Measurements from ENCODE around the gene ACTL7B.
"Not testable (repeated sequence)": the region's sequence is repeated elsewhere in the genome, so short reads cannot be mapped to it uniquely, and the experiment has no call there.

Gene ACTL7B

GRCh38 chr9:108855888-108856287 lies at the start of gene ACTL7B:
Gene ACTL7B, minus strand, starts transcription at chr9:108855986. Its CDS starts 56 bp downstream, at chr9:108855930.
- Histone ChIP-seq H3K4me1 (ENCODE audit: control insufficient read depth, insufficient read depth, low read length) (peaks cover 3% of the 10 kb centered on the region), H3K9ac (ENCODE audit: low read length) (no peak within 1 kb of the TSS), H3K4me3 (ENCODE audit: low read length) (no peak within 1 kb of the TSS), H3K9me3 (ENCODE audit: control insufficient read depth, low read length) (no peaks in the 10 kb centered on the region), H3K27me3 (replicated peaks; ENCODE audit: control insufficient read depth, insufficient read depth, low read length) (peaks cover 23% of the 10 kb centered on the region), H3K36me3 (ENCODE audit: control insufficient read depth, insufficient read depth, low read length, severe bottlenecking) (no peaks in the 10 kb centered on the region)
- no peak for DNase-seq (ENCODE audit: low read depth)

DNA sequence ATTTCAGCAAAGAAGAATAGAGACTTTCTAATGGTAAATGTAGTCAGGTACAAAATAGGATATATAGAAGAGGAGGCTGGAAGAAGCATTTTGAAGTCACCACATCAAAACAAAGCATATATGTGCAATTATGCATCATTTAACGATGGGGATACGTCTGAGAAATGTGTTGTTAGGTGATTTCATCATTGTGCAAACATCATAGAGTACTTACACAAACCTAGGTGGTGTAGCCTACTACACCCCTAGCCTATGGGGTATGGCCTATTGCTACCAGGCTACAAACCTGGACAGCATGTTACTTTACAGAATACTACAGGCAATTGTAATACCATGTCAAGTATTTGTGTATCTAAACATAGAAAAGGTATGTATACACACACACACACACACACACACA lies 49.7 kb upstream of the ACTL7B start:
- H3K9ac ChIP-seq (ENCODE audit: low read length): no peak overlapping the region
- H3K27me3 ChIP-seq (replicated peaks; ENCODE audit: control insufficient read depth, insufficient read depth, low read length): no peaks in the 10 kb centered on the region
- H3K4me3 ChIP-seq (ENCODE audit: low read length): no peak overlapping the region
- H3K4me1 ChIP-seq (ENCODE audit: control insufficient read depth, insufficient read depth, low read length): no peaks in the 10 kb centered on the region
- no peaks in the 10 kb centered on the region for H3K9me3 ChIP-seq (ENCODE audit: control insufficient read depth, low read length)
- H3K36me3 ChIP-seq (ENCODE audit: control insufficient read depth, insufficient read depth, low read length, severe bottlenecking): peaks cover 95% of the 10 kb centered on the region
- DNase-seq (ENCODE audit: low read depth): no peak

DNA sequence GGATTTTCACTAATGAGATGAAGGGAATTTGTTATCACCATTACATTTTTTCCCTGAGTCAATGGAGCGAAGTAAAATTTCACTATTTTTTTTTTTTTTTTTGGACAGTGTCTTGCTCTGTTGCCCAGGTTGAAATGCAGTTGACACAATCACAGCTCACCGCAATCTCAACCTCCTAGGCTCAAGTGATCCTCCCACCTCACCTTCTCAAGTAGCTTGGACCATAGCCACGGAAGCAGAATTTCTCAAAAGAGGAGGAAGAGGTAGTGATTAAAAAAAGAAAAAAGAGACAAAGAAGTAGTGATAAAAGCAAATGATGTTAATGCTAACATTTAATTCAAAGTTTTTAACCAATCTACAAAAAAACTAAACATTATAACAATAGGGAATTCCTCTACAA lies 48.4 kb upstream of the ACTL7B start:
- Histone ChIP-seq H3K36me3 (ENCODE audit: control insufficient read depth, insufficient read depth, low read length, severe bottlenecking) (peaks cover 96% of the 10 kb centered on the region), H3K27me3 (replicated peaks; ENCODE audit: control insufficient read depth, insufficient read depth, low read length) (no peaks in the 10 kb centered on the region), H3K9me3 (ENCODE audit: control insufficient read depth, low read length) (no peaks in the 10 kb centered on the region), H3K4me3 (ENCODE audit: low read length) (no peak overlapping the region), H3K4me1 (ENCODE audit: control insufficient read depth, insufficient read depth, low read length) (no peaks in the 10 kb centered on the region), H3K9ac (ENCODE audit: low read length) (no peak overlapping the region)
- no peak for DNase-seq (ENCODE audit: low read depth)

DNA sequence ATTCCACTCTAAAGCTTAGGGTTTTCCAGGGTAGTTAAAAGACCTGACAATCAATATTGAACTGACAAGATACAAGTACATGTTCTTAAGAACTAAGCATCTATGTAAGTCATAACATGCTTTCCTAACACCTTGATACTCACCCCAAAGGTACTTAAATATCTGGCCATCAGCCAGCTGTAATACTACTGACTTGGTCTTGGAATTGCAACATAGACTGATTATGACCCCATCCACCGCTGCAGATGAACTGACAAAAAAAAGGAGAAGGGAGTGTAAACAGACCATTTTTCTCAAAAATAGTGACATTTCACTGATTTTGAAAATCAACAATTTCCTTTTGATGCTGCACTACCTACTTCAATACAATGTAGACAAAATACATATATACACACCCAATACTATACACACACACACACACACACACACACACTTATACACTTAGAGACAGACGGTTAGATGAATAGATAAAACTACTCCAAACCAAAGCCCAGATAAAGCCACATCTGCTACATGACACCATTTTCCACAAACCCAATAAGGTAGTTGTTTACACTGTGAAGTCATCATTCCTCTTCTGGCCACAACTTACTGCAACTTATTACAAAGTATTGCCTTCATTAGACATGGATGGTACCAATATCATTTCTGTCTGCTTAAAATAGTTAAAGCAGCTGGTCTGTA lies 47.8 kb upstream of the ACTL7B start:
- peaks cover 95% of the 10 kb centered on the region for H3K36me3 ChIP-seq (ENCODE audit: control insufficient read depth, insufficient read depth, low read length, severe bottlenecking)

GRCh38 chr9:108900176-108900575 lies 44.4 kb upstream of the ACTL7B start:
- Histone ChIP-seq H3K9ac (ENCODE audit: low read length) (no peak overlapping the region), H3K9me3 (ENCODE audit: control insufficient read depth, low read length) (no peaks in the 10 kb centered on the region), H3K4me3 (ENCODE audit: low read length) (no peak overlapping the region), H3K27me3 (replicated peaks; ENCODE audit: control insufficient read depth, insufficient read depth, low read length) (no peaks in the 10 kb centered on the region), H3K4me1 (ENCODE audit: control insufficient read depth, insufficient read depth, low read length) (no peaks in the 10 kb centered on the region), H3K36me3 (ENCODE audit: control insufficient read depth, insufficient read depth, low read length, severe bottlenecking) (peaks cover 94% of the 10 kb centered on the region)
- no peak for DNase-seq (ENCODE audit: low read depth)

More for the DNA sequence above, 47.8 kb upstream of the ACTL7B start:
- Histone ChIP-seq H3K9ac (ENCODE audit: low read length) (no peak overlapping the region), H3K9me3 (ENCODE audit: control insufficient read depth, low read length) (no peaks in the 10 kb centered on the region), H3K4me3 (ENCODE audit: low read length) (no peak overlapping the region), H3K27me3 (replicated peaks; ENCODE audit: control insufficient read depth, insufficient read depth, low read length) (no peaks in the 10 kb centered on the region), H3K4me1 (ENCODE audit: control insufficient read depth, insufficient read depth, low read length) (no peaks in the 10 kb centered on the region)
- no peak for DNase-seq (ENCODE audit: low read depth)

GRCh38 chr9:108899023-108899695 lies 43.4 kb upstream of the ACTL7B start:
- peaks cover 90% of the 10 kb centered on the region for H3K36me3 ChIP-seq (ENCODE audit: control insufficient read depth, insufficient read depth, low read length, severe bottlenecking)
- H3K9me3 ChIP-seq (ENCODE audit: control insufficient read depth, low read length); H3K4me3 ChIP-seq (ENCODE audit: low read length); H3K27me3 ChIP-seq (replicated peaks; ENCODE audit: control insufficient read depth, insufficient read depth, low read length); DNase-seq (ENCODE audit: low read depth); H3K4me1 ChIP-seq (ENCODE audit: control insufficient read depth, insufficient read depth, low read length); H3K9ac ChIP-seq (ENCODE audit: low read length): not testable (repeated sequence)

- Histone ChIP-seq H3K4me3 (ENCODE audit: low read length) (no peak overlapping the region), H3K4me1 (ENCODE audit: control insufficient read depth, insufficient read depth, low read length) (no peaks in the 10 kb centered on the region), H3K27me3 (replicated peaks; ENCODE audit: control insufficient read depth, insufficient read depth, low read length) (no peaks in the 10 kb centered on the region), H3K36me3 (ENCODE audit: control insufficient read depth, insufficient read depth, low read length, severe bottlenecking) (peaks cover 88% of the 10 kb centered on the region), H3K9me3 (ENCODE audit: control insufficient read depth, low read length) (no peaks in the 10 kb centered on the region), H3K9ac (ENCODE audit: low read length) (no peak overlapping the region)
- DNase-seq (ENCODE audit: low read depth): peak; percentile 3
These were observed 41.7 kb upstream of the ACTL7B start for GRCh38 chr9:108897324-108898096.

DNA sequence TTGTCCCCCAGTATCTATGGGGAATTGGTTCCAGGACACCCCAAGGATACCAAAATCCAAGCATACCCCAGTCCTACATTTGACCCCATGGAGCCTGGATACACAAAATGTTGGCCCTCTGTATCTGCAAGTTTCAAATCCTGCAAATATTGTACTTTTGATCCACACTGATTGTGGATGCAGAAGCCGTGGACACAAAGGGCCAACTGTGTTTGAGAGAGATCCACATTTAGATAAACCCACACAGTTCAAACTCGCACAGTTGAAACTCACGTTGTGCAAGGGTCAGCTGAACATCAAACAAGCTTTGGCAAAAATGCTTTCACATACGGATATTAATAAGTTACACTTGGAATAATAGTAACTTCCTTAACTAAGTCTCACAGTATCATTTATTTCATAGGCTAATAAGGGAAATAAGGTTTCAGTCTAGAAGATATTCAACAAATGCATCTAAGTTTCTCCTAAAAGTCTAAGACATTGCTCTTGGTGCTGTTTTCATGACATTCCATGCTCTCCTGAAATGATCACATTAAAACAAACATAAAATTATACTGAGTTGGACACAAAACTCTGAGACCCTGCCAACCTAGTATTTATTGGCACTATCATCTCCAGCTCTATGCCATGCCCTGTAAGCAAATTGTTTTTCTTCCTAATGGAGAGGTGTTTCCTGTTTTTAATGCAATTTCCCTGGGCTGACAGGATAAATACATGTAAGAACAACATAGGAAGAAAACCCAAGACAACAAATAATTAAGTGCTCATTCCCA lies 38.6 kb upstream of the ACTL7B start:
- DNase-seq (ENCODE audit: low read depth): no peak
- Histone ChIP-seq H3K9me3 (ENCODE audit: control insufficient read depth, low read length) (no peaks in the 10 kb centered on the region), H3K27me3 (replicated peaks; ENCODE audit: control insufficient read depth, insufficient read depth, low read length) (no peaks in the 10 kb centered on the region), H3K36me3 (ENCODE audit: control insufficient read depth, insufficient read depth, low read length, severe bottlenecking) (peaks cover 82% of the 10 kb centered on the region), H3K4me3 (ENCODE audit: low read length) (no peak overlapping the region), H3K4me1 (ENCODE audit: control insufficient read depth, insufficient read depth, low read length) (no peaks in the 10 kb centered on the region), H3K9ac (ENCODE audit: low read length) (no peak overlapping the region)

- DNase-seq (ENCODE audit: low read depth): peak; percentile 40
- H3K36me3 ChIP-seq (ENCODE audit: control insufficient read depth, insufficient read depth, low read length, severe bottlenecking): peaks cover 56% of the 10 kb centered on the region
- no peaks in the 10 kb centered on the region for H3K9me3 ChIP-seq (ENCODE audit: control insufficient read depth, low read length)
- no peak overlapping the region for H3K4me3 ChIP-seq (ENCODE audit: low read length)
- peaks cover 18% of the 10 kb centered on the region for H3K4me1 ChIP-seq (ENCODE audit: control insufficient read depth, insufficient read depth, low read length)
- H3K27me3 ChIP-seq (replicated peaks; ENCODE audit: control insufficient read depth, insufficient read depth, low read length): no peaks in the 10 kb centered on the region
- no peak overlapping the region for H3K9ac ChIP-seq (ENCODE audit: low read length)
These were observed 33.9 kb upstream of the ACTL7B start for GRCh38 chr9:108889649-108890067.

DNA sequence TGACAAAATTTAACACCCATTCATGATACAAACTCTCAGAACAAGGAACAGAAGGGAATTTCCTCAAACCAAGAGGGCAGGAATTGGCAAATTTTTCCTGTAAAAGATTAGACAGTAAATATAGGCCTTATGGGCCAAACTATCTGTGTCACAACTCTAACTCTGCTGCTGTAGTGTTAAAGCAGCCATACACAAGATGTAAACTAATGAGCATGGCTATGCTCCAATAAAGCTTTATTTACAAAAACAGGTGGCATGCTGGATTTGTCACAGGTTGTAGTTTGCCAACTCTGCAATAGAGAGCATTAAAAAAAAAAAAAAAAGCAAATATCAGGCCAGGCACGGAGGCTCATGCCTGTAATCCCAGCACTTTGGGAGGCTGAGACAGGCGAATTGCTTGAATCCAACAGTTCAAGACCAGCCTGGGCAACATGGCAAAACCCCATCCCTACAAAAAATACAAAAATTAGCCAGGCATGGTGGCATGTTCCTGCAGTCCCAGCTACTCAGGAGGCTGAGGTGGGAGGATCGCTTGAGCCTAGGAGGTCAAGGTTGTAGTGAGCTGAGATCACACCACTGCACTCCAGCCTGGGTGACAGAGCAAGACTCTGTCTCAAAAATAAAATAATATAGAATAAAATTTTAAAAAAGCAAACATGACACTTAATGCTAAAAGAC lies 30.9 kb upstream of the ACTL7B start:
- H3K9ac ChIP-seq (ENCODE audit: low read length); H3K9me3 ChIP-seq (ENCODE audit: control insufficient read depth, low read length); H3K4me3 ChIP-seq (ENCODE audit: low read length); H3K27me3 ChIP-seq (replicated peaks; ENCODE audit: control insufficient read depth, insufficient read depth, low read length): not testable (repeated sequence)
- Histone ChIP-seq H3K4me1 (ENCODE audit: control insufficient read depth, insufficient read depth, low read length) (peaks cover 23% of the 10 kb centered on the region), H3K36me3 (ENCODE audit: control insufficient read depth, insufficient read depth, low read length, severe bottlenecking) (peaks cover 44% of the 10 kb centered on the region)
- DNase-seq (ENCODE audit: low read depth): peak; percentile 6

All from adipocyte (in vitro differentiated cells).